ENCODE results near the gene SLC10A6.

Gene SLC10A6

GRCh38 chr4:86848732-86849619 lies at the start of gene SLC10A6:
TSS of gene SLC10A6 (minus strand) at chr4:86849384. CDS start at chr4:86849115, 269 bp downstream.
- no peak within 1 kb of the TSS for H3K27ac ChIP-seq (ENCODE audit: low read depth, low read length)

GRCh38 chr4:86898562-86898961 lies 49.4 kb upstream of the SLC10A6 start:
- no peak overlapping the region for H3K27ac ChIP-seq (ENCODE audit: low read depth, low read length)
- no peaks in the 10 kb centered on the region for H3K36me3 ChIP-seq (ENCODE audit: insufficient read depth, low read length)
- H3K27me3 ChIP-seq (ENCODE audit: control insufficient read depth in 1 of 2, insufficient read depth in 2 of 2, low read length in 2 of 2) = no peaks in the 10 kb centered on the region
- no peaks in the 10 kb centered on the region for H3K4me1 ChIP-seq (ENCODE audit: insufficient read depth, low read length)
- H3K4me3 ChIP-seq (ENCODE audit: low read depth in 1 of 2, low read length in 2 of 2) = no peak overlapping the region
- no peak overlapping the region for H3K9ac ChIP-seq (ENCODE audit: low read length)
- H3K9me3 ChIP-seq (ENCODE audit: low read length) = no peaks in the 10 kb centered on the region

More at GRCh38 chr4:86848732-86849619, at the start of gene SLC10A6:
- no peak within 1 kb of the TSS for H3K4me3 ChIP-seq (ENCODE audit: low read depth in 1 of 2, low read length in 2 of 2)
- H3K9me3 ChIP-seq (ENCODE audit: low read length) = no peaks in the 10 kb centered on the region
- no peaks in the 10 kb centered on the region for H3K36me3 ChIP-seq (ENCODE audit: insufficient read depth, low read length)
- no peak within 1 kb of the TSS for H3K9ac ChIP-seq (ENCODE audit: low read length)
- H3K27me3 ChIP-seq (ENCODE audit: control insufficient read depth in 1 of 2, insufficient read depth in 2 of 2, low read length in 2 of 2) = no peaks in the 10 kb centered on the region
- H3K4me1 ChIP-seq (ENCODE audit: insufficient read depth, low read length) = no peaks in the 10 kb centered on the region

- Histone ChIP-seq H3K27me3 (ENCODE audit: control insufficient read depth in 1 of 2, insufficient read depth in 2 of 2, low read length in 2 of 2) (no peaks in the 10 kb centered on the region), H3K9me3 (ENCODE audit: low read length) (no peaks in the 10 kb centered on the region), H3K4me1 (ENCODE audit: insufficient read depth, low read length) (peaks cover 6% of the 10 kb centered on the region), H3K9ac (ENCODE audit: low read length) (no peak overlapping the region), H3K27ac (ENCODE audit: low read depth, low read length) (no peak overlapping the region), H3K36me3 (ENCODE audit: insufficient read depth, low read length) (no peaks in the 10 kb centered on the region), H3K4me3 (ENCODE audit: low read depth in 1 of 2, low read length in 2 of 2) (no peak overlapping the region)
Measured at GRCh38 chr4:86896596-86896995, 47.4 kb upstream of the SLC10A6 start.

- Histone ChIP-seq H3K4me1 (ENCODE audit: insufficient read depth, low read length) (peaks cover 6% of the 10 kb centered on the region), H3K27ac (ENCODE audit: low read depth, low read length) (no peak overlapping the region), H3K36me3 (ENCODE audit: insufficient read depth, low read length) (no peaks in the 10 kb centered on the region), H3K9me3 (ENCODE audit: low read length) (no peaks in the 10 kb centered on the region), H3K4me3 (ENCODE audit: low read depth in 1 of 2, low read length in 2 of 2) (no peak overlapping the region), H3K9ac (ENCODE audit: low read length) (no peak overlapping the region), H3K27me3 (ENCODE audit: control insufficient read depth in 1 of 2, insufficient read depth in 2 of 2, low read length in 2 of 2) (no peaks in the 10 kb centered on the region)
Measured at GRCh38 chr4:86895692-86896488, 46.7 kb upstream of the SLC10A6 start.

- H3K27ac ChIP-seq (ENCODE audit: low read depth, low read length) = no peak overlapping the region
- H3K9me3 ChIP-seq (ENCODE audit: low read length) = no peaks in the 10 kb centered on the region
- H3K9ac ChIP-seq (ENCODE audit: low read length) = no peak overlapping the region
- no peaks in the 10 kb centered on the region for H3K27me3 ChIP-seq (ENCODE audit: control insufficient read depth in 1 of 2, insufficient read depth in 2 of 2, low read length in 2 of 2)
- H3K4me1 ChIP-seq (ENCODE audit: insufficient read depth, low read length) = peaks cover 6% of the 10 kb centered on the region
- no peaks in the 10 kb centered on the region for H3K36me3 ChIP-seq (ENCODE audit: insufficient read depth, low read length)
- no peak overlapping the region for H3K4me3 ChIP-seq (ENCODE audit: low read depth in 1 of 2, low read length in 2 of 2)
Measured at GRCh38 chr4:86894455-86894854, 45.3 kb upstream of the SLC10A6 start.

- H3K27ac ChIP-seq (ENCODE audit: low read depth, low read length) = no peak overlapping the region
- no peaks in the 10 kb centered on the region for H3K9me3 ChIP-seq (ENCODE audit: low read length)
- H3K9ac ChIP-seq (ENCODE audit: low read length) = no peak overlapping the region
- H3K4me3 ChIP-seq (ENCODE audit: low read depth in 1 of 2, low read length in 2 of 2) = no peak overlapping the region
- no peaks in the 10 kb centered on the region for H3K36me3 ChIP-seq (ENCODE audit: insufficient read depth, low read length)
- no peaks in the 10 kb centered on the region for H3K27me3 ChIP-seq (ENCODE audit: control insufficient read depth in 1 of 2, insufficient read depth in 2 of 2, low read length in 2 of 2)
- peaks cover 6% of the 10 kb centered on the region for H3K4me1 ChIP-seq (ENCODE audit: insufficient read depth, low read length)
Measured at GRCh38 chr4:86893136-86893535, 44.0 kb upstream of the SLC10A6 start.

- no peaks in the 10 kb centered on the region for H3K36me3 ChIP-seq (ENCODE audit: insufficient read depth, low read length)
Measured at GRCh38 chr4:86892636-86892960, 43.4 kb upstream of the SLC10A6 start.

GRCh38 chr4:86891762-86892635 lies 42.8 kb upstream of the SLC10A6 start, which contains the start of gene C4orf36:
TSS of gene C4orf36 (minus strand) at chr4:86892422. CDS start at chr4:86891520, 902 bp downstream.
- H3K27ac ChIP-seq (ENCODE audit: low read depth, low read length) = peak within 1 kb of the TSS; percentile 45

More at GRCh38 chr4:86892636-86892960, 43.4 kb upstream of the SLC10A6 start:
- Histone ChIP-seq H3K4me1 (ENCODE audit: insufficient read depth, low read length) (peaks cover 6% of the 10 kb centered on the region), H3K4me3 (ENCODE audit: low read depth in 1 of 2, low read length in 2 of 2) (peak overlapping the region; percentile 54 to 85), H3K27me3 (ENCODE audit: control insufficient read depth in 1 of 2, insufficient read depth in 2 of 2, low read length in 2 of 2) (no peaks in the 10 kb centered on the region), H3K9ac (ENCODE audit: low read length) (peak overlapping the region; percentile 16), H3K9me3 (ENCODE audit: low read length) (no peaks in the 10 kb centered on the region), H3K27ac (ENCODE audit: low read depth, low read length) (no peak overlapping the region)

GRCh38 chr4:86890790-86891189 lies 41.6 kb upstream of the SLC10A6 start:
- Histone ChIP-seq H3K36me3 (ENCODE audit: insufficient read depth, low read length) (no peaks in the 10 kb centered on the region), H3K27me3 (ENCODE audit: control insufficient read depth in 1 of 2, insufficient read depth in 2 of 2, low read length in 2 of 2) (no peaks in the 10 kb centered on the region), H3K4me3 (ENCODE audit: low read depth in 1 of 2, low read length in 2 of 2) (no peak overlapping the region), H3K4me1 (ENCODE audit: insufficient read depth, low read length) (peaks cover 6% of the 10 kb centered on the region), H3K27ac (ENCODE audit: low read depth, low read length) (no peak overlapping the region), H3K9ac (ENCODE audit: low read length) (no peak overlapping the region), H3K9me3 (ENCODE audit: low read length) (no peaks in the 10 kb centered on the region)

More at GRCh38 chr4:86891762-86892635, 42.8 kb upstream of the SLC10A6 start, which contains the start of gene C4orf36:
- Histone ChIP-seq H3K4me3 (ENCODE audit: low read depth in 1 of 2, low read length in 2 of 2) (peak within 1 kb of the TSS; percentile 54 to 85), H3K4me1 (ENCODE audit: insufficient read depth, low read length) (peaks cover 6% of the 10 kb centered on the region), H3K9ac (ENCODE audit: low read length) (peak within 1 kb of the TSS; percentile 16), H3K36me3 (ENCODE audit: insufficient read depth, low read length) (no peaks in the 10 kb centered on the region), H3K9me3 (ENCODE audit: low read length) (no peaks in the 10 kb centered on the region), H3K27me3 (ENCODE audit: control insufficient read depth in 1 of 2, insufficient read depth in 2 of 2, low read length in 2 of 2) (no peaks in the 10 kb centered on the region)

GRCh38 chr4:86879641-86880040 lies 30.5 kb upstream of the SLC10A6 start:
- no peak overlapping the region for H3K4me3 ChIP-seq (ENCODE audit: low read depth in 1 of 2, low read length in 2 of 2)
- no peak overlapping the region for H3K9ac ChIP-seq (ENCODE audit: low read length)
- no peaks in the 10 kb centered on the region for H3K36me3 ChIP-seq (ENCODE audit: insufficient read depth, low read length)
- no peaks in the 10 kb centered on the region for H3K4me1 ChIP-seq (ENCODE audit: insufficient read depth, low read length)
- no peak overlapping the region for H3K27ac ChIP-seq (ENCODE audit: low read depth, low read length)
- H3K9me3 ChIP-seq (ENCODE audit: low read length) = peaks cover 9% of the 10 kb centered on the region
- H3K27me3 ChIP-seq (ENCODE audit: control insufficient read depth in 1 of 2, insufficient read depth in 2 of 2, low read length in 2 of 2) = no peaks in the 10 kb centered on the region

- Histone ChIP-seq H3K9ac (ENCODE audit: low read length) (no peak overlapping the region), H3K4me3 (ENCODE audit: low read depth in 1 of 2, low read length in 2 of 2) (no peak overlapping the region), H3K27ac (ENCODE audit: low read depth, low read length) (no peak overlapping the region), H3K9me3 (ENCODE audit: low read length) (peaks cover 9% of the 10 kb centered on the region), H3K27me3 (ENCODE audit: control insufficient read depth in 1 of 2, insufficient read depth in 2 of 2, low read length in 2 of 2) (no peaks in the 10 kb centered on the region), H3K4me1 (ENCODE audit: insufficient read depth, low read length) (no peaks in the 10 kb centered on the region), H3K36me3 (ENCODE audit: insufficient read depth, low read length) (no peaks in the 10 kb centered on the region)
Measured at GRCh38 chr4:86878640-86879039, 29.5 kb upstream of the SLC10A6 start.
